A673 (cell line): ENCODE results near the gene DAPK2. TPM values are rescaled to one million over a fixed set of nuclear protein-coding genes. Genes with fewer than 3 reads are reported as not detected.

Experiments
- BruUV-seq: library from RNA; stranded (reverse); fragments of 400-500 nt; replicated peaks from 2 replicates; lab custom pipeline; 2021; lab: Mats Ljungman, UMichigan
- CTCF ChIA-PET: fragments of 300-600 bp; sonication (Branson Sonifier 250); formaldehyde crosslinking; loops from one replicate; lab custom pipeline; 2022; ENCODE audit warnings: antibody characterized with exemption; lab: Charles Lee
- POLR2A ChIA-PET: fragments of 300-600 bp; sonication (Branson Sonifier 250); formaldehyde crosslinking; loops from one replicate; lab custom pipeline; 2022; ENCODE audit warnings: antibody characterized with exemption; ENCODE audit not compliant: low non-redundant PET; lab: Charles Lee
- DNase-seq: peaks from one replicate; pipeline ENCODE4 v3.0.0-alpha.2; 2015; ENCODE audit warnings: low spot score
- H3K27ac ChIP-seq: fragments of 200-600 bp; sonication (generic); 2 replicates; pipeline ENCODE4 v1.5.1; 2016; ENCODE audit warnings: mixed run types, low read depth, mild to moderate bottlenecking, mixed read lengths, antibody characterized with exemption, low read length; ENCODE audit not compliant: poor library complexity, severe bottlenecking
- H3K27me3 ChIP-seq: fragments of 200-600 bp; sonication (generic); replicated peaks from 2 replicates; pipeline ENCODE4 v1.6.1; 2017; ENCODE audit warnings: mixed run types, low read depth, mild to moderate bottlenecking, mixed read lengths, antibody characterized with exemption, low read length; ENCODE audit not compliant: insufficient read depth, poor library complexity
- H3K36me3 ChIP-seq: fragments of 200-600 bp; sonication (generic); 2 replicates; pipeline ENCODE4 v1.6.1; 2016; ENCODE audit warnings: mixed run types, mild to moderate bottlenecking, mixed read lengths, antibody characterized with exemption, low read length; ENCODE audit not compliant: insufficient read depth, poor library complexity, severe bottlenecking
- H3K4me1 ChIP-seq: fragments of 200-600 bp; sonication (generic); 2 replicates; pipeline ENCODE4 v1.6.1; 2017; ENCODE audit warnings: mixed run types, mild to moderate bottlenecking, mixed read lengths, antibody characterized with exemption, low read length; ENCODE audit not compliant: insufficient read depth, poor library complexity, severe bottlenecking
- H3K4me3 ChIP-seq: fragments of 200-600 bp; sonication (generic); 2 replicates; pipeline ENCODE4 v1.5.1; 2016; ENCODE audit warnings: low read depth, mixed run types, mild to moderate bottlenecking, mixed read lengths, low read length; ENCODE audit not compliant: poor library complexity, severe bottlenecking
- H3K9me3 ChIP-seq: fragments of 200-600 bp; sonication (generic); 2 replicates; pipeline ENCODE4 v1.6.1; 2016; ENCODE audit warnings: mixed run types, low read depth, mild to moderate bottlenecking, mixed read lengths, antibody characterized with exemption, low read length; ENCODE audit not compliant: poor library complexity, severe bottlenecking
- EZH2 ChIP-seq: fragments of 200-600 bp; sonication (generic); IDR thresholded peaks from 2 replicates; pipeline ENCODE4 v1.6.1; 2017; ENCODE audit warnings: borderline replicate concordance, low read depth, mild to moderate bottlenecking, mixed read lengths, antibody characterized with exemption, low read length; ENCODE audit not compliant: poor library complexity, severe bottlenecking
- intact Hi-C: fragments of 100-400 bp; cut with micrococcal nuclease; formaldehyde crosslinking; loops from one replicate; pipeline ENCODE4 v1.10.0; 2022; ENCODE audit not compliant: unreplicated experiment
- total RNA-seq: library from RNA; stranded (reverse); gene quantifications from 2 replicates; pipeline ENCODE4 v1.2.3, GENCODE V29; 2021
- TF ChIP-seq, protein P1 (sequence below): fragments of 300-800, 200-600 bp; sonication (generic); conservative IDR thresholded peaks from 2 replicates; pipeline ENCODE4 v1.5.1; 2017; ENCODE audit warnings: low read depth, mild to moderate bottlenecking, antibody characterized with exemption, low read length, moderate library complexity, mixed read lengths

Gene DAPK2
- total RNA-seq, 1 experiment from 2014 or later, result 19.2 TPM

- H3K9me3 ChIP-seq, result no peaks in the 10 kb centered on the region
- H3K4me3 ChIP-seq, result no peak overlapping the region
- no TSS peak for BruUV-seq
- no peak for TF ChIP-seq EZH2
- TF ChIP-seq, protein P1, sequence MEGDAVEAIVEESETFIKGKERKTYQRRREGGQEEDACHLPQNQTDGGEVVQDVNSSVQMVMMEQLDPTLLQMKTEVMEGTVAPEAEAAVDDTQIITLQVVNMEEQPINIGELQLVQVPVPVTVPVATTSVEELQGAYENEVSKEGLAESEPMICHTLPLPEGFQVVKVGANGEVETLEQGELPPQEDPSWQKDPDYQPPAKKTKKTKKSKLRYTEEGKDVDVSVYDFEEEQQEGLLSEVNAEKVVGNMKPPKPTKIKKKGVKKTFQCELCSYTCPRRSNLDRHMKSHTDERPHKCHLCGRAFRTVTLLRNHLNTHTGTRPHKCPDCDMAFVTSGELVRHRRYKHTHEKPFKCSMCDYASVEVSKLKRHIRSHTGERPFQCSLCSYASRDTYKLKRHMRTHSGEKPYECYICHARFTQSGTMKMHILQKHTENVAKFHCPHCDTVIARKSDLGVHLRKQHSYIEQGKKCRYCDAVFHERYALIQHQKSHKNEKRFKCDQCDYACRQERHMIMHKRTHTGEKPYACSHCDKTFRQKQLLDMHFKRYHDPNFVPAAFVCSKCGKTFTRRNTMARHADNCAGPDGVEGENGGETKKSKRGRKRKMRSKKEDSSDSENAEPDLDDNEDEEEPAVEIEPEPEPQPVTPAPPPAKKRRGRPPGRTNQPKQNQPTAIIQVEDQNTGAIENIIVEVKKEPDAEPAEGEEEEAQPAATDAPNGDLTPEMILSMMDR, result no peak
- H3K4me1 ChIP-seq, result no peaks in the 10 kb centered on the region
- intact Hi-C loops, result loop anchor here (10.0 kb wide), 1 partner anchor 98 kb away; the partner anchor contains the start of gene DAPK2
- no peak for DNase-seq
- no peak overlapping the region for H3K27ac ChIP-seq
- no peaks in the 10 kb centered on the region for H3K36me3 ChIP-seq
- POLR2A ChIA-PET, result no interaction called here
- CTCF ChIA-PET, result no interaction called here
- H3K27me3 ChIP-seq, result no peaks in the 10 kb centered on the region
Observed at GRCh38 chr15:63947228-63947627, 99.1 kb downstream of the DAPK2 start.

GRCh38 chr15:63946524-63947065 lies 99.7 kb downstream of the DAPK2 start:
- TF ChIP-seq, protein P1, result no peak
- TF ChIP-seq EZH2, result no peak
- intact Hi-C loops, result loop anchor here (10.0 kb wide), 1 partner anchor 98 kb away; the partner anchor contains the start of gene DAPK2
- no TSS peak for BruUV-seq
- ChIA-PET CTCF (no interaction called here), POLR2A (no interaction called here)
- DNase-seq, result no peak
- Histone ChIP-seq H3K4me3 (no peak overlapping the region), H3K4me1 (no peaks in the 10 kb centered on the region), H3K27ac (no peak overlapping the region), H3K9me3 (no peaks in the 10 kb centered on the region), H3K27me3 (no peaks in the 10 kb centered on the region), H3K36me3 (no peaks in the 10 kb centered on the region)

- ChIA-PET CTCF (interaction anchor here (0.6 to 0.9 kb wide), 3 partner anchors 36 to 116 kb away, joined by 3 to 5 read pairs (median 3); partner anchors contain the start of gene DAPK2), POLR2A (no interaction called here)
- no peak for DNase-seq
- no peak overlapping the region for H3K27ac ChIP-seq
- TF ChIP-seq, protein P1, result no peak
- TF ChIP-seq EZH2, result no peak
- intact Hi-C loops, result loop anchor here (10.0 kb wide), 1 partner anchor 99 kb away; the partner anchor contains the start of gene DAPK2
- no peaks in the 10 kb centered on the region for H3K36me3 ChIP-seq
- no TSS peak for BruUV-seq
- no peak overlapping the region for H3K4me3 ChIP-seq
- H3K4me1 ChIP-seq, result no peaks in the 10 kb centered on the region
- H3K27me3 ChIP-seq, result no peaks in the 10 kb centered on the region
- no peaks in the 10 kb centered on the region for H3K9me3 ChIP-seq
Observed at GRCh38 chr15:63945838-63946298, 100.4 kb downstream of the DAPK2 start.
